Measurements from ENCODE around the gene TLR10.
A peak's percentile ranks its signal among the peaks of the same experiment; 100 is the strongest.

TLR10 gene

GRCh38 chr4:38738940-38739803 is 43.6 kb downstream of the TLR10 start:
- TF ChIP-seq POLR2A (IDR thresholded peaks at IDR 0.05; ENCODE audit: low read length) (no peak), GATA1 (IDR thresholded peaks at IDR 0.05; ENCODE audit: low read depth, low read length) (no peak)
- DNase-seq, result peak; percentile 20 to 34

GRCh38 chr4:38735870-38736269 is 46.9 kb downstream of the TLR10 start:
- no peak for DNase-seq
- TF ChIP-seq POLR2A (IDR thresholded peaks at IDR 0.05; ENCODE audit: low read length) (no peak), GATA1 (IDR thresholded peaks at IDR 0.05; ENCODE audit: low read depth, low read length) (no peak)

- TF ChIP-seq GATA1 (IDR thresholded peaks at IDR 0.05; ENCODE audit: low read depth, low read length), result no peak
- no peak for TF ChIP-seq POLR2A (IDR thresholded peaks at IDR 0.05; ENCODE audit: low read length)
- no peak for DNase-seq
Measured at GRCh38 chr4:38734911-38735310, 47.9 kb downstream of the TLR10 start.

GRCh38 chr4:38734446-38734845 is 48.3 kb downstream of the TLR10 start:
- DNase-seq, result no peak

GRCh38 chr4:38733663-38734062 is 49.1 kb downstream of the TLR10 start:
- TF ChIP-seq GATA1 (IDR thresholded peaks at IDR 0.05; ENCODE audit: low read depth, low read length) (no peak), POLR2A (IDR thresholded peaks at IDR 0.05; ENCODE audit: low read length) (no peak)
- no peak for DNase-seq

More at GRCh38 chr4:38734446-38734845, 48.3 kb downstream of the TLR10 start:
- TF ChIP-seq GATA1 (IDR thresholded peaks at IDR 0.05; ENCODE audit: low read depth, low read length) (no peak), POLR2A (IDR thresholded peaks at IDR 0.05; ENCODE audit: low read length) (no peak)

- DNase-seq, result peak; percentile 70 to 83
- no peak for TF ChIP-seq GATA1 (IDR thresholded peaks at IDR 0.05; ENCODE audit: low read depth, low read length)
- TF ChIP-seq POLR2A (IDR thresholded peaks at IDR 0.05; ENCODE audit: low read length), result no peak
Measured at GRCh38 chr4:38730830-38731646, 51.8 kb downstream of the TLR10 start.

GRCh38 chr4:38730493-38730829 is 52.3 kb downstream of the TLR10 start:
- DNase-seq, result no peak
- TF ChIP-seq POLR2A (IDR thresholded peaks at IDR 0.05; ENCODE audit: low read length), result no peak

- DNase-seq, result peak; percentile 45 to 49
- no peak for TF ChIP-seq POLR2A (IDR thresholded peaks at IDR 0.05; ENCODE audit: low read length)
- TF ChIP-seq GATA1 (IDR thresholded peaks at IDR 0.05; ENCODE audit: low read depth, low read length), result no peak
Measured at GRCh38 chr4:38728631-38729141, 54.1 kb downstream of the TLR10 start.

- no peak for TF ChIP-seq POLR2A (IDR thresholded peaks at IDR 0.05; ENCODE audit: low read length)
- TF ChIP-seq GATA1 (IDR thresholded peaks at IDR 0.05; ENCODE audit: low read depth, low read length), result no peak
- no peak for DNase-seq
Measured at GRCh38 chr4:38724475-38724808, 58.3 kb downstream of the TLR10 start.

- peak; percentile 49 to 68 for DNase-seq
- no peak for TF ChIP-seq GATA1 (IDR thresholded peaks at IDR 0.05; ENCODE audit: low read depth, low read length)
Measured at GRCh38 chr4:38723726-38724474, 58.9 kb downstream of the TLR10 start.

GRCh38 chr4:38723114-38723513 is 59.7 kb downstream of the TLR10 start:
- TF ChIP-seq POLR2A (IDR thresholded peaks at IDR 0.05; ENCODE audit: low read length), result no peak
- no peak for DNase-seq

Measured in erythroblast (primary cell).